Measurements from ENCODE around the gene NINJ2.
"Not testable (repeated sequence)": the region's sequence is repeated elsewhere in the genome, so short reads cannot be mapped to it uniquely, and the experiment has no call there.

The NINJ2 gene

GRCh38 chr12:641321-641720, 21.9 kb downstream of the NINJ2 start:
- not testable (repeated sequence) for DNase-seq (ENCODE audit: low read depth)

DNA sequence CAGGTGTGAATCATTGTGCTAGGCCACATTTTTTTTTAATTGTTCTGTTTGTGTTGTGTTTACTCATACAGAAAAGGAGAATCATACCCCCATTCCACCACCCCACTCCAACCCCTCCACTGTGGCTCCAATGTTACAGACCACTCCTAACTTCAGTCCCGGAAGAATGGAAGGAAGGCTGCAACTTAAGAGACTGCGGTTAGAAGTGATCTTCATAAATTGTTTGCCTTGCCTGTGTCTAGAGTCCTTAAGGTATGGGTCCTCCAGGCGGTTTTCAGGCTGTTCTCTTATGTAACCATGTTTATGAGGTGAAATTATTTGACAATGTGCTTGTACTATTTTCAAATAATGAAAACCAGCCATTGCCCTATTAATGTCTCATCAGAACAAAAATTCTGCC, 22.5 kb downstream of the NINJ2 start:
- DNase-seq (ENCODE audit: low read depth), result no peak

GRCh38 chr12:639988-640387, 23.3 kb downstream of the NINJ2 start:
- no peak for DNase-seq (ENCODE audit: low read depth)

DNA sequence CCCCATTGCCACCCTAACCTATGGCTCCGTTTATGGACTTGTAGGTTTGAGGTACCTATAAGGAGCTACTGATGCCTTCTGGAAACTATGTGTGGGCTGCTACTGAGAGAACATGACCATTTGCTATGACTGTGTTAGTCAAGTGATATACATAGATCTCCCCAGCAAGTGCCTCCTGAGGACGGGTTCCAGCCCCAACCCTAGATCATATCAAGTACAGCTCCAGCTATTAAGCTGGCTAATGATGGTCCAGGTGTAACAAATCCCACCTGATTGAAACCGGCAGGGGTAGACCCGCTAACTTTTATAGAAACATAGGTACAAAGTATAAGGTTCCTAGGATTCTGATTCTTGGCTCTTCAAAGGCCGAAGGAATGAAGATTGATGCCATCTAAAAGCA, 23.7 kb downstream of the NINJ2 start:
- no peak for DNase-seq (ENCODE audit: low read depth)

DNA sequence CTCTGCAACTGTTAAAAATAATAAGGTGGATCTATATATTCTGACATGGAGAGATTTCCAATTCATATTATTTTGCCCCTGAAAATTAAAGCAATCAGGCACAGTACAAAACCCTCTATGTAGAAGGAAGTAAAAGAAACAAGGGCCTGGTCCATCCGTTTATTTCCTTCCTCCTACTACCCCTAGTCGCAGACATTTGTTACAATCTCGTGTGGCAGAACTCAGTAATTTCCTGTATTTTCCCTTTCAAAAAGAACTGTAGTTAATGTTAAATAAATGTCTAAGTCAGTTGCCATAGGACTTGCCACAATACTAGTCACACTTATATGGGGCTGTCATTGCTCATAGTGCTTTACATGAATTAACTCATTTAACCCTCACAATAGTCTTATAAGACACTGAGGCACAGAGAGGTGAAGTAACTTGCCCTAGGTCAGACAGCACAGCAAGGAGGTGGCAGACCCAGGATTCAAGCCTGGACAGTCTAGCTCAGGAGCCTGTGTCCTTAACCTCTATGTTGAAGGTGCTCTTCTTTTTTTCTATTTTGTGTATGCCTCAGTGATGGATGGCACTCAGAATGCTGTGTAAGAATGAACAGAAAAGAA, 24.2 kb downstream of the NINJ2 start:
- no peak for DNase-seq (ENCODE audit: low read depth)

DNA sequence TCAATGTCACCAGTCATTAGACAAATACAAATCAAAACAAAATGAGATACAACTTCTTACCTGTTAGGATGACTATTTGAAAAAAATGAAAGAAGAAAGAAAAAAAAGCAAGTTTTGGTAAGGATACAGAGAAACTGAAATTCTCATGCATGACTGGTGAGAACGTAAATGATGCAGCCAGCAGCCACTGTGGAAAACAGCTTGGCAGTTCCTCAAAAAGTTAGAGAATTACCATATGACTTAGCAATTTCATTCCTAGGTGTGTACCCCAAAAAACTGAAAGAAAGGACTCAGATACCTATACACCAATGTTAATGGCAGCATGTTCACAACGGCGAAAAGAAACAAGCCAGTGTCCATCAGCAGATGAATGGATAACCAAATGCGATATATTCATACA, 26.6 kb downstream of the NINJ2 start:
- no peak for DNase-seq (ENCODE audit: low read depth)

DNA sequence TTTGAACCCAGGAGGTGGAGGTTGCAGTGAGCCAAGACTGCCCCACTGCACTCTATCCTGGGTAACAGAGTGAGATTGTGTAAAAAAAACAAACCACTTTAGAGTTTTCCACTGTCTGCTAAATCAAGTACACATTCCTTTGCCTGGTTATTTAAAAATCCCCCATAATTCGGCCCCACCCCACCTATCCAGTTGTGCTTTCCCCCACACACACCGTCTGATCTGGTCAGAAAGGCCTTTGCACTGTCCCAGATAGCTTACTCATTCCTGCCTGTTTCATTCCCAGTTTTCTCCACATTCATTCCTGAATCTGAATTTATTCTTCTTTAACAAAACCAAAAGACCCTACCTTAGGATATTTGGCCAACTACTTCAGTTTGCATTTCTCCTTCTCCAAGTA, 29.5 kb downstream of the NINJ2 start:
- no peak for DNase-seq (ENCODE audit: low read depth)

DNA sequence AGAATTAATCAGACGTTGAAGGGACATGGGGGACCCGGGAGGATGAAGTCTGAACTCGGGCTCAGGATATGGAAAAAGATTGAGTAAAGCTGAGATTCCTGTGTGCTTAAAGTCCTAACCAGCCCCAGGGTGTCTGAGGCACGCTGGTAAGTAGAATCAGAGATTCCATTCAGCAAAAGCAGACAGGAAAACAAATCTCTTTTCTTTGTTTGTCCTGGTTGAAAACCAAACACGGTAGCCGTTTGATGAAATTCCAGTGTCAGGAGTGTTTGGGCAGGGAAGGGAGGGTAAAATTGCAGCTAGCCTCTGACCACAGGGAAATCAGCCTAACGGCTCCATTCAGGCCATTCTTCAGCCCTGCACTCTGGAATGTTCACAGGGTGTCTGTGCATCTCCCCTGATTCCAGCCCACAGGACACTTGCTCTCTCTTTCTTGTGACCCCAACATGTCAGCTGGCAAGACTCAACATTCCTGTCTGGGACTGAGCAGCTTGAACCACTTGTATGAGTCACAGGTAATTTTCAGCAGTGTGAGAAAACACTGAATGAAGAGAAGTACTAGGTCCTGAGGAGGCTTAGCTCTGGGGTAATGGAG, 31.0 kb downstream of the NINJ2 start:
- DNase-seq (ENCODE audit: low read depth), result no peak

DNA sequence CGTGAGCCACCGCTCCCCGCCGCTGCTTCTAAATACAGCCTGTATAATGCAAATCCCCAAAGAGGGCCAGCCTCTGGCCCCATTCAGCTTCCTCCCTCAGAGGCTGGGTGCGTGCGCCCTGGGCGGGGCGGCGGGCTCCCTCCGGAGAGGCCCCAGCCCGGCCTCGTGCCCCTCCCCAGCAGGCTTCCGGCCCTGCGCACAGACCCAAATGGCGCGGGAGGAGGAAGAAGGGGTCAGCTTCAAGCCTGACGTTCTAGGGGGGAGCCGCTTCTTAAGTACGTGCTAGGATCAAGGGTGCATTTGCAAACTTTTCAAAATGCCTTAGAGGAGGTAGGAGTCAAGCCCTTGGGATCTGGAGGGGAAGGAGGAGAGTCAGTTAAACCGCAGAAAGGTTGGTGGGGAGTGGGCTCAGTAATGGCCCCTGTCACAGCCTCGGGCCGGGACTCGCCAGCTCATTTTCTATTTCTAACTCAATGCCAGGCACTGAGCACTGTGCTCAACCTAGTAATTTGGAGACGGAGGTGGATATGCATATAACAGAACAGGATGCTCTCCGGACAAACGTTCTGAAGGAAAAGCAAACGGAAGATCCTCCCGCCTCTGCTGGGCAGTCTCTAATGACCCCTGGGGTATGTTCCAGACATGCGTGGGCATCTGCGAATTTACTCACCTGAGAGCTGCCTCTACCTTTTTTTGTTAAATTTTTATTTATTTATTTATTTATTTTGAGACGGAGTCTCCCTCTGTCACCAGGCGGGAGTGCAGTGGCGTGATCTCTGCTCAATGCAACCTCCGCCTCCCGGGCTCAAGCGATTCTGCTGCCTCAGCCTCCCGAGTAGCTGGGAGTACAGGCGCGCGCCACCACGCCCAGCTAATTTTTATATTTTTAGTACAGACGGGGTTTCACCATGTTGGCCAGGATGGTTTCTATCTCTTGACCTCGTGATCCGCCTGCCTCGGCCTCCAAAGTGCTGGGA, 32.3 kb downstream of the NINJ2 start:
- DNase-seq (ENCODE audit: low read depth), result peak; percentile 30

DNA sequence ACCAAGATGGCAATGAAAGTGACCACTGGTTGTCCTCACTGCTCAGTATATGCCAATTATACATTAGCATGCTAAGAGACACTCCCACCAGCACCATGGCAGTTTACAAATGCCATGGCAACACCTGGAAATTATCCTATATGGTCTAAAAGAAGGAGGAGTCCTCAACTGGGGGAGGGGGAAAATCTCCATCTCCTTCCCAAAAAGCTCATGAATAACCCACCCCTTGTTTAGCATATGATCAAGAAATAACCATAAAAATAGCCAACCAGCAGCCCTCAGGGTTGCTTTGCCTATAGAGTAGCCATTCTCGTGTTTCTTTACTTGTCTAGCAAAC, 34.5 kb downstream of the NINJ2 start:
- not testable (repeated sequence) for DNase-seq (ENCODE audit: low read depth)

DNA sequence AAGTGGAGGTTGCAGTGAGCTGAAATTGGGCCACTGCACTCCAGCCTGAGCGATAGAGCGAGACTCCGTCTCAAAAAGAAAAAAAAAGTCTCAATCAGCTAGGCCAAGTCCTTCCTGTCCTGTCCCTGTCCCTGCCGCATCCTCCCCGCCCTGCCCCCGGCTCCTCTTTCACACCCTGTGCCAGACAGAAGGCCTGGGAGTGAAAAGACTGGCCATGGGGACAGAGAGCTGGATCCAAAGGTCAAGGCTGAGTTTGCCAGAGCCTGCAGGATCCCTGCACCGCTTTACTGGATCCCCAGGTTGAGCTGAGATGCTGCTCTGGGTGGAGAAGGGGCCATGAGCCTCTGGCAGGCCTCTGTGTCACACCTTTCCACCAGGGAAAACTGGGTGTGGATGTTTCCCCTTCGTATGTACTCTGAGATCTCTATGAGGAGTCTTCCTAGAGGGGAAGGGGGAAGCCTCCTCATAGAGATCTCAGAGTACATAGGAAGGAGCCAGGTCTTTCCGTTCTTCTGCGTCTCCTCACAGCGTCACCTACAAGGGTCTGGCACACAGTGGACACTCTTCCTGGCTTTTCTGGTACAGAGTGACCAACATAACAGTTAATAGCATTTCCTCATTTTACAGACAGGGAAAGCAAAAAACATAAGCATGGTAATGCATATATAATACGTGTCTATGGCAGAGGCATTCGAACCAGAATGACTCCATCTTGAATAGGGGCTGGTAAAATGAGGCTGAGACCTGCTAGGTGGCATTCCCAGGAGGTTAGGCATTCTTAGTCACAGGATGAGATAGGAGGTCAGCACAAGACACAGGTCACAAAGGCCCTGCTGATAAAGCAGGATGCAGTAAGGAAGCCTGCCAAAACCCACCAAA, 35.1 kb downstream of the NINJ2 start:
- no peak for DNase-seq (ENCODE audit: low read depth)

DNA sequence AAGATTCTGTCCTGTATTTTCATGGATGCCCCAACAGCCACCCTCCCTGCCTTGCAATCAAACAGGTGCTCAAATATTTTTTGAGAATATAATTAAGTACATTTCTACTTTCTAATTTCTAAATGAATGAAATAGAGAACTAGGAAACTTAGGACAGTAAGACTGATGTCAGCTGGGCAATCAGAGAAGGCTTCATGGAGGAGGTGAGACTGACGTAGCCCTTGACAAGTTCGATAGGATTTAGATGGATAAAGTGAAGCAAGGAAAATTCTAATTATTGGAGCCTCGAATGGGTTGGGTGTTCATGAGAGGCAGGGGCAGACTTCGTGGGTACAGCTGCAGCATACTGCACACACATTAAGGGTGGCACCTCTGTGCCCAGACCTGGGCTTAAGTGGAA, 36.0 kb downstream of the NINJ2 start:
- DNase-seq (ENCODE audit: low read depth), result no peak

DNA sequence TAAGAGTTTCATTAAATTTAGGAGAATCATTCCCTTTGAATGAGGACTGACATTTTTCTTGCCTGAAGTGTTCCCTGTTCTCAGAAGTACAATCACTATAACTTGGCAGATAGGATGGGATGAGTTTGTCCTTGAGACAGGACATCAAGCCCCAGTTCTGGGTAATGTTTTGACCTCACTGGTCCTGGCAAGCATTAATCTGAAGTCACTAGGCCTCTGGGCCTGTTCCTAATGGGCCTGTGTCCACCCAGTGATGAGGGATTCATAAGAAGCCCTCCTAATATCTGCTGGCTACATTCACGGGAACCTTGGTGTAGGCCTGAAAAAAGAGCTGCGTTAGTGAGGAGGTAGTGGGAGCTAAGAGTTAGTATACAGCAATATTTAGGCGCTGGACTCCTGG, 37.2 kb downstream of the NINJ2 start:
- DNase-seq (ENCODE audit: low read depth), result no peak

DNA sequence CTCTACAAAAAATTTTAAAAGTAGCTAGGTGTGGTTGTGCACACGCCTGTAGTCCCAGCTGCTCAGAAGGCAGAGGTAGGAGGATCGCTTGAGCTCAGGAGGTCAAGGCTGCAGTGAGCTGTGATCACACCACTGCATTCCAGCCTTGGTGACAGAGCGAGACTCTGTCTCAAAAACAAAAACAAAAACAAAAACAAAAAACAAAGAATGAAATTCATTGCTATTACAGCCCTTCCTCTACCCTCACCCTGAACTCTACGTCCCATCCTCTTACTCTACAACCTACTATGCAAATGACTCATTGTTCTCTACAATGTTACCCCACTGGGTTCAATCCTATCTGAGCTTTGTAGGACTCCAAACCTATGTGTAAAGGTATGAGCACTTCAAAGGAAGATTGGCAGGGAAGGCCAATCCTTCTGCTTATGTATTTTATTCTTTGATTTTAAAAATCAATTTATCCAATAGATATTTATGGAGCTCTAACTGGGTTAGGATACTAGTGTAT, 39.3 kb downstream of the NINJ2 start:
- DNase-seq (ENCODE audit: low read depth), result no peak

- DNase-seq (ENCODE audit: low read depth), result no peak
Observed at GRCh38 chr12:623172-623864, 39.9 kb downstream of the NINJ2 start.

DNA sequence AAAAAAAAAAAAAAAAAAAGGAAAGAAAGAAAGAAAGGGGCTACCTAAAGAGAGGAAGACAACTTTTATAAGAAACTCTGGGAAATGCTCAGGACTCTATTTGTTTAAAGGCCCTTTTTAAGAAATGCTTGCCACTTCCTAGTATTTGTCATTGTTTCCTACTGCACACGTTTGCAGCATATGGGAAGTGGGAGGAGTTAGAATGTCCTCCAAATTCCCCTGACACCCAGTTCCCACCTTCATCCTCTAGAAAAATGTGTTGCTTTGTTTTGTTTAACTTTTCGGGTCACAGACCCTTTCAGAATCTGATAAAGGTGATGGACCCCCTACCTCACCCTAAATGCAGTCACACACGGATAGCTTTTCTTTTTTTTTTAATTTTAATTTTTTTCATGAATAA, 40.8 kb downstream of the NINJ2 start:
- no peak for DNase-seq (ENCODE audit: low read depth)

DNA sequence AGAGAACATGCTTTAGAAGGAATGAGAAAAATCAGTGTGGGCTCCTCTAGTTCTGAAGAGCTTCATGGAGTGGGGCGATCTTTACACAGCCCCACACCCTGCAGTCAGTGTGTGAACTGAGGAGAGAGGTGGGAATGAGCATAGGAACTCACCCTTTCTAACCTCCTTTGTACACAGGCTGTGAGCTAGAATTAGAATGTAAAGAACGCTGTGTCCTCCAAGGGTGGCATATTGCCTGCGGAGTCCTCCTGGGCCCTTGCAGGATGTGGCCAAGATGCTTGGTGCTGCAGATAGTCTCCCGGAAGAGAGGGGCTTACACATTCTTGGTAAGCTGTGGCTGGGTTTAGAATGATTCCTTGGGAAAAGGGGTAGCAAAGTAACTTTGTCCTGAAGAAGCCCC, 43.9 kb downstream of the NINJ2 start:
- no peak for DNase-seq (ENCODE audit: low read depth)

DNA sequence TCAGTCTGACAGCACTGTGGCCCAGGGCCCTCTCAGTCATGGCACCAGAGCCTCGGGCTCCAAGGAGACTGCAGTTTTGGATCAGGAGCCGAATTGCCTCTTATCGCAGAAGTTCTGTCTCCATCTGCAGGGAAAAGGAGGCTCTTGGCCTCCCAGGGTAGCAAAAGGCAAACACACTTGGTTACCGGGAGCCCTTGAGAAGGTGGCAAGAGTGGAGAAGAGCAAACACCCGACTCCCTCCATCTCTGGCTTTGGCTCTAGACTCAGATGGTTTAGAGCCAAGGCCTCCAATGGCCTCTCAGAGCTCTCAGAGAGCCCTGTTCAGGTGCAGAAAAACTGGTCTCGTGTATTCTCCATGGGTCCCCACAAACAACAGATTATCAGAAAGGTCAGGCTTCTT, 44.6 kb downstream of the NINJ2 start:
- no peak for DNase-seq (ENCODE audit: low read depth)

GRCh38 chr12:617304-617915, 45.8 kb downstream of the NINJ2 start:
- no peak for DNase-seq (ENCODE audit: low read depth)

- DNase-seq (ENCODE audit: low read depth), result no peak
Observed at GRCh38 chr12:615620-616019, 47.6 kb downstream of the NINJ2 start.

GRCh38 chr12:614411-614970, 48.8 kb downstream of the NINJ2 start:
- DNase-seq (ENCODE audit: low read depth), result no peak
